ENCODE results near the gene NQO2. TPM values are rescaled to one million over a fixed set of nuclear protein-coding genes. Genes with fewer than 3 reads are reported as not detected.

Gene NQO2
- total RNA-seq, 2 donors from 2014 or later, result 50.8 to 199 TPM

DNA sequence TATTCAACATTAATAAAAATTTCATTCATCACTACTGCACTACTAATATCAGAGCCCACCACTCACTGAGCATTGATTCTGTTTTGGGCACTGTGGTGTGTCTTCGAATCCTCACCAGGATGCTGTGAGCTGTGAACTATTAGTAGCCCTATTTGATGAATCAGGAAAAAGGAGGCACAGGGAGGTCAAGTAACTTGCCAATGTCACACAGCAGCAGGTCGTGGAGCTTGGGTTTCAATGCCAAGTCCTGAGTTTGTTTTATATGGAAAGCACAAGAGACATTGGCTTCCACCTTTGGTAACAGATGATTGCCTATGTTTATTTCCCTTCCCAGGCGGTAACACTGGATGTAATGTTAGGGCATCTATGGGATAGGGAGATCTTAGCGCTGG is 15.0 kb downstream of the NQO2 start:
- H3K36me3 Mint-ChIP-seq (ENCODE audit: low read depth), result peaks cover 83% of the 10 kb centered on the region
- Histone ChIP-seq H3K9me3 (ENCODE audit: control insufficient read depth, low read length) (peaks cover 32% of the 10 kb centered on the region), H3K4me1 (ENCODE audit: control insufficient read depth, insufficient read depth, low read length) (no peaks in the 10 kb centered on the region), H3K36me3 (ENCODE audit: control insufficient read depth, insufficient read depth, low read length) (peaks cover 50% of the 10 kb centered on the region), H3K27ac (ENCODE audit: low read depth, low read length) (no peak overlapping the region), H3K27me3 (ENCODE audit: control insufficient read depth, insufficient read depth, low read length, poor library complexity, severe bottlenecking) (no peaks in the 10 kb centered on the region), H3K4me3 (ENCODE audit: low read length) (no peak overlapping the region), H3K9ac (ENCODE audit: extremely low read depth, low read length, poor library complexity, severe bottlenecking) (no peak overlapping the region)
- WGBS, 2 experiments (ENCODE audit: insufficient coverage in 1 of 2, insufficient read length in 1 of 2), result 90 to 91% methylated on average over 1 to 4 of the region's 4 CpGs
- no peak overlapping the region for H3K4me3 Mint-ChIP-seq
- H3K4me1 Mint-ChIP-seq, result no peaks in the 10 kb centered on the region
- H3K9me3 Mint-ChIP-seq, result peaks cover 32% of the 10 kb centered on the region
- TF ChIP-seq, protein P1, sequence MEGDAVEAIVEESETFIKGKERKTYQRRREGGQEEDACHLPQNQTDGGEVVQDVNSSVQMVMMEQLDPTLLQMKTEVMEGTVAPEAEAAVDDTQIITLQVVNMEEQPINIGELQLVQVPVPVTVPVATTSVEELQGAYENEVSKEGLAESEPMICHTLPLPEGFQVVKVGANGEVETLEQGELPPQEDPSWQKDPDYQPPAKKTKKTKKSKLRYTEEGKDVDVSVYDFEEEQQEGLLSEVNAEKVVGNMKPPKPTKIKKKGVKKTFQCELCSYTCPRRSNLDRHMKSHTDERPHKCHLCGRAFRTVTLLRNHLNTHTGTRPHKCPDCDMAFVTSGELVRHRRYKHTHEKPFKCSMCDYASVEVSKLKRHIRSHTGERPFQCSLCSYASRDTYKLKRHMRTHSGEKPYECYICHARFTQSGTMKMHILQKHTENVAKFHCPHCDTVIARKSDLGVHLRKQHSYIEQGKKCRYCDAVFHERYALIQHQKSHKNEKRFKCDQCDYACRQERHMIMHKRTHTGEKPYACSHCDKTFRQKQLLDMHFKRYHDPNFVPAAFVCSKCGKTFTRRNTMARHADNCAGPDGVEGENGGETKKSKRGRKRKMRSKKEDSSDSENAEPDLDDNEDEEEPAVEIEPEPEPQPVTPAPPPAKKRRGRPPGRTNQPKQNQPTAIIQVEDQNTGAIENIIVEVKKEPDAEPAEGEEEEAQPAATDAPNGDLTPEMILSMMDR (conservative IDR thresholded peaks at IDR 0.05), result no peak
- no peak for DNase-seq
- no peaks in the 10 kb centered on the region for H3K27me3 Mint-ChIP-seq (ENCODE audit: insufficient read depth)
- no peak overlapping the region for H3K27ac Mint-ChIP-seq

DNA sequence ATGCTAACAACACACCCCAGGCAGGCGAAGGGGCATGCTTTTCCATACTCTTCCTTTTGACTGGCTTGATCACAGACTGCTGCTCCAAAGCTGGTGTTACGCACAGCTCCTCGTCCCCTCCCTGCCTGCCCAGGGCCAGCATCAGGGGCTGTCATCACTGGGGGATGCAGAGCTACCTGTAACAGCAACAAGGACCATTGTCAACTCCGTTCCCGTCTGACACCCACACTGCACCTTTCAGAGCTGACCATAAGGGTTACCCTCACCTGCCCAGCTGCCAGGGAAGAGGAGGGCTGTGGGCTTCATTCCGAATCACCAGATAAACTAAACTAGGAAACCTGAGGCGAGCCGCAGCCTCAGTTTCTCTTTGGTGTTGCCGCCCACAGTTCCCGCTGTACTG is 15.4 kb downstream of the NQO2 start:
- WGBS, 2 experiments (ENCODE audit: insufficient coverage in 1 of 2, insufficient read length in 1 of 2), result 93 to 100% methylated on average over 5 to 10 of the region's 10 CpGs
- peaks cover 83% of the 10 kb centered on the region for H3K36me3 Mint-ChIP-seq (ENCODE audit: low read depth)
- H3K27me3 Mint-ChIP-seq (ENCODE audit: insufficient read depth), result no peaks in the 10 kb centered on the region

DNA sequence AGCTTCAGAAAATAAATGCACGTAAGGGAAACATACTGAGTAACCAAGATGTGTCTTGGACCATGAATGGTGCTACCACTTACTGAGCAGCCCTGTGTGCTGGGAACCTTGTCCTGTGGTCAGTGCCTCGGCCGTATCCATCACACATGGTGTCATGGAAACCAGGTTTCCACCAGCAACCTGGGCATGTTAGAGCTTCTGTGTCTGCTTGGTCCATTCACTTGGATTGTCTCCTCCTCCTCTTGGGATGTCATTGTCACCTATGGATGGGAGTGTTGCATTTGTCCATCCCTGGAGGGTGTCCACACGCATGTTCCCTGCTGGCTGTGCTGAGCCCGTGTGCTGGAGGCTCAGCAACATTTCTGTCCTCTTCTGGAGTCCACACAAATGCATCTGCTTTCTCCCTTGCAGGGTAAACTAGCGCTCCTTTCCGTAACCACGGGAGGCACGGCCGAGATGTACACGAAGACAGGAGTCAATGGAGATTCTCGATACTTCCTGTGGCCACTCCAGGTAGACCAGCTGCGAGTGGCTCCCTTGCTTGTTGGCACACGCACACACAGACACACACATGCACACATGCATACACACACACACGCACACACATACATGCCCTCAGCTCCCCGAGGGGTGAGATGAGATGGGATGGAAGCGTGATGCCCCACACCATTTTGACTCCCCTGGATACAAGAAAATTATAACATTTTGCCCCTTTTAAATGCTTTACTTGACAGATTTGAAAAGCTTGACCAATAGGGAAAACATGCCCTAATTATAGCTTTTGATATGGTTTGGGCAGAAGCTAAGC is 17.0 kb downstream of the NQO2 start:
- Histone ChIP-seq H3K9ac (ENCODE audit: extremely low read depth, low read length, poor library complexity, severe bottlenecking) (no peak overlapping the region), H3K4me3 (ENCODE audit: low read length) (no peak overlapping the region), H3K27me3 (ENCODE audit: control insufficient read depth, insufficient read depth, low read length, poor library complexity, severe bottlenecking) (no peaks in the 10 kb centered on the region), H3K4me1 (ENCODE audit: control insufficient read depth, insufficient read depth, low read length) (no peaks in the 10 kb centered on the region), H3K9me3 (ENCODE audit: control insufficient read depth, low read length) (peaks cover 21% of the 10 kb centered on the region), H3K27ac (ENCODE audit: low read depth, low read length) (no peak overlapping the region), H3K36me3 (ENCODE audit: control insufficient read depth, insufficient read depth, low read length) (peaks cover 38% of the 10 kb centered on the region)
- no peaks in the 10 kb centered on the region for H3K27me3 Mint-ChIP-seq (ENCODE audit: insufficient read depth)
- WGBS, 2 experiments (ENCODE audit: insufficient coverage in 1 of 2, insufficient read length in 1 of 2), result 95% methylated on average over 13 to 17 of the region's 17 CpGs
- TF ChIP-seq, protein P1 (conservative IDR thresholded peaks at IDR 0.05), result no peak
- H3K9me3 Mint-ChIP-seq, result peaks cover 17% of the 10 kb centered on the region
- H3K27ac Mint-ChIP-seq, result no peak overlapping the region
- H3K36me3 Mint-ChIP-seq (ENCODE audit: low read depth), result peaks cover 72% of the 10 kb centered on the region
- DNase-seq, result no peak
- no peaks in the 10 kb centered on the region for H3K4me1 Mint-ChIP-seq
- H3K4me3 Mint-ChIP-seq, result no peak overlapping the region

More for the DNA sequence above, 15.4 kb downstream of the NQO2 start:
- no peaks in the 10 kb centered on the region for H3K4me1 Mint-ChIP-seq
- TF ChIP-seq, protein P1 (conservative IDR thresholded peaks at IDR 0.05), result no peak
- Histone ChIP-seq H3K4me1 (ENCODE audit: control insufficient read depth, insufficient read depth, low read length) (no peaks in the 10 kb centered on the region), H3K9me3 (ENCODE audit: control insufficient read depth, low read length) (peaks cover 32% of the 10 kb centered on the region), H3K27me3 (ENCODE audit: control insufficient read depth, insufficient read depth, low read length, poor library complexity, severe bottlenecking) (no peaks in the 10 kb centered on the region), H3K9ac (ENCODE audit: extremely low read depth, low read length, poor library complexity, severe bottlenecking) (no peak overlapping the region), H3K27ac (ENCODE audit: low read depth, low read length) (no peak overlapping the region), H3K36me3 (ENCODE audit: control insufficient read depth, insufficient read depth, low read length) (peaks cover 50% of the 10 kb centered on the region), H3K4me3 (ENCODE audit: low read length) (no peak overlapping the region)
- H3K27ac Mint-ChIP-seq, result no peak overlapping the region
- H3K9me3 Mint-ChIP-seq, result peaks cover 29% of the 10 kb centered on the region
- DNase-seq, result no peak
- H3K4me3 Mint-ChIP-seq, result no peak overlapping the region

Measured in endodermal cell (in vitro differentiated cells).